DMS153 treated with DMSO at 0.1 percent for 48 hours (cell line): ENCODE measurements around the gene NPHP4.

Experiments
- DNase-seq: peaks from one replicate; lab custom pipeline; 2025; ENCODE audit not compliant: unreplicated experiment; lab: John Stamatoyannopoulos, UW

Gene NPHP4

GRCh38 chr1:5951846-5952410 is 40.3 kb downstream of the NPHP4 start:
- DNase-seq = no peak

- no peak for DNase-seq
Measured at GRCh38 chr1:5950994-5951785, 41.0 kb downstream of the NPHP4 start.

- no peak for DNase-seq
Measured at GRCh38 chr1:5950201-5950895, 41.9 kb downstream of the NPHP4 start.

GRCh38 chr1:5949761-5950100 is 42.5 kb downstream of the NPHP4 start:
- DNase-seq = no peak

- peak; percentile 60 for DNase-seq
Measured at GRCh38 chr1:5949085-5949760, 43.0 kb downstream of the NPHP4 start.

- DNase-seq = no peak
Measured at GRCh38 chr1:5948681-5949005, 43.6 kb downstream of the NPHP4 start.

GRCh38 chr1:5947978-5948680 is 44.1 kb downstream of the NPHP4 start:
- DNase-seq = no peak

- no peak for DNase-seq
Measured at GRCh38 chr1:5947071-5947821, 45.0 kb downstream of the NPHP4 start.

GRCh38 chr1:5945445-5945844 is 46.8 kb downstream of the NPHP4 start:
- DNase-seq = no peak

GRCh38 chr1:5944843-5945167 is 47.4 kb downstream of the NPHP4 start:
- no peak for DNase-seq

- no peak for DNase-seq
Measured at GRCh38 chr1:5944154-5944842, 47.9 kb downstream of the NPHP4 start.

- DNase-seq = no peak
Measured at GRCh38 chr1:5943343-5944124, 48.7 kb downstream of the NPHP4 start.

GRCh38 chr1:5941671-5942070 is 50.6 kb downstream of the NPHP4 start:
- no peak for DNase-seq

GRCh38 chr1:5940723-5941407 is 51.4 kb downstream of the NPHP4 start:
- DNase-seq = no peak

- no peak for DNase-seq
Measured at GRCh38 chr1:5939271-5940170, 52.7 kb downstream of the NPHP4 start.

GRCh38 chr1:5938101-5938646 is 54.1 kb downstream of the NPHP4 start:
- DNase-seq = no peak

GRCh38 chr1:5937373-5937857 is 54.8 kb downstream of the NPHP4 start:
- DNase-seq = no peak
